ENCODE measurements around the gene EDARADD. TPM values are rescaled to one million over a fixed set of nuclear protein-coding genes. Genes with fewer than 3 reads are reported as not detected.

The EDARADD gene
- total and polyA plus RNA-seq, 2 experiments from 2014 or later = 0.86 to 1.7 TPM

DNA sequence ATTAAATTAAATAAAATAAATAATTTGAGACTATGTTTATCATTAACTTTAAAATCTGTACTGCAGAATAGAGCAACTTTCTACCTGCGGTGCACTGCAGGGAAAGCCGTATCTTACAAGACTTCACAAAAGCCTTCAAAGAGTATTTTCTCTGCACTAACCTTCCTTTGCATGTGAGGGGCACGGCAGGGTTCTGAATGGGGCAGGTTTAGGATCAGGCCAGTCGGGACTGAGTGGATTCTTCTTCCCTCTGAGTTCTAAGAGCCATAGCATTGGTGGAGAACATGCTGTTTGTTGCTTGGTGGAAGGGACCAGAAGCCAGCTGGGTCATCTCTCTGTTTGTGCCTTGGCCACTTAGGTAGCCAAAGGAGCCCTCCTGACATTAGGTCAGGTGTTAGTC lies 74.5 kb downstream of the EDARADD start:
- Histone ChIP-seq H3K79me2 (ENCODE audit: insufficient read depth) (no peaks in the 10 kb centered on the region), H3K27ac (no peak overlapping the region), H3K4me3 (no peak overlapping the region), H2AFZ (no peak overlapping the region), H3K27me3 (replicated peaks; ENCODE audit: insufficient read depth) (0 out of 2 replicates have a peak, but pooled peaks cover 9% of the 10 kb centered on the region), H3F3A (ENCODE audit: insufficient read depth) (no peaks in the 10 kb centered on the region), H4K20me1 (ENCODE audit: insufficient read depth) (no peaks in the 10 kb centered on the region), H3K36me3 (ENCODE audit: low read depth) (no peaks in the 10 kb centered on the region), H3K9me3 (ENCODE audit: low read depth) (no peaks in the 10 kb centered on the region), H3K4me1 (ENCODE audit: insufficient read depth) (no peaks in the 10 kb centered on the region), H3K9ac (no peak overlapping the region), H3K4me2 (ENCODE audit: unreplicated experiment) (no peak overlapping the region), H3K9me2 (ENCODE audit: insufficient read depth) (no peaks in the 10 kb centered on the region)
- TF ChIP-seq EZH2 (IDR thresholded peaks at IDR 0.05; ENCODE audit: insufficient read depth, poor library complexity, severe bottlenecking) (no peak), EZH2phosphoT487 (IDR thresholded peaks at IDR 0.05; ENCODE audit: insufficient read depth, low read depth) (no peak)
- whole genome bisulfite sequencing, 2 experiments (ENCODE audit: low coverage in 1 of 2, low lambda C conversion rate in 2 of 2, missing lambda C conversion rate in 2 of 2) = 55 to 58% methylated on average over 4 of the region's 4 CpGs
- in situ Hi-C loops (cut with MboI) = no loop called here
- no peak for DNase-seq

DNA sequence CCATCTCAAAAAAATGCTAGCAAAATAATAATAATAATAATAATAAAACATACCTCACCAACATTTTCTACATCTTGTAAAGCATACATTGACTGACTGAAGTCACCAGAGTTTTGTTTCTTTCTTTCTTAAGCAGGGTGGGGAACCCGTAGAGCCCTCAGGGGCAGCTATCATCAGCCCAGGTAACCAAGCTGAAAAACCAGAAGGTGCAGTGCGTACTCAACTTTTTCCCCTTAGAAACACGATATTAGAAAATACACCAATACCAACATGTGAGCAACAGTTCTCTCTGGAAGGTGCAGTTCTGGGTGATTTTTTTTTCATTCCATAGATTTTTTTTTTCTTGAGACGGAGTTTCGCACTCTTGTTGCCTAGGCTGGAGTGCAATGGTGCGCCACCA lies 75.4 kb downstream of the EDARADD start:
- H3K27ac ChIP-seq = no peak overlapping the region
- in situ Hi-C loops (cut with MboI) = no loop called here

GRCh38 chr1:236471096-236471495 lies 77.0 kb downstream of the EDARADD start:
- DNase-seq = no peak
- Histone ChIP-seq H3K9me2 (ENCODE audit: insufficient read depth) (no peaks in the 10 kb centered on the region), H4K20me1 (ENCODE audit: insufficient read depth) (no peaks in the 10 kb centered on the region), H3K4me2 (ENCODE audit: unreplicated experiment) (no peak overlapping the region), H2AFZ (no peak overlapping the region), H3K79me2 (ENCODE audit: insufficient read depth) (no peaks in the 10 kb centered on the region), H3K27me3 (replicated peaks; ENCODE audit: insufficient read depth) (0 out of 2 replicates have a peak, but pooled peaks cover 5% of the 10 kb centered on the region), H3K4me3 (no peak overlapping the region), H3K36me3 (ENCODE audit: low read depth) (no peaks in the 10 kb centered on the region), H3F3A (ENCODE audit: insufficient read depth) (no peaks in the 10 kb centered on the region), H3K27ac (no peak overlapping the region), H3K4me1 (ENCODE audit: insufficient read depth) (no peaks in the 10 kb centered on the region), H3K9me3 (ENCODE audit: low read depth) (no peaks in the 10 kb centered on the region), H3K9ac (no peak overlapping the region)
- TF ChIP-seq EZH2phosphoT487 (IDR thresholded peaks at IDR 0.05; ENCODE audit: insufficient read depth, low read depth) (no peak), EZH2 (IDR thresholded peaks at IDR 0.05; ENCODE audit: insufficient read depth, poor library complexity, severe bottlenecking) (no peak)
- in situ Hi-C loops (cut with MboI) = no loop called here
- WGBS, 2 experiments (ENCODE audit: low coverage in 1 of 2, low lambda C conversion rate in 2 of 2, missing lambda C conversion rate in 2 of 2) = 59 to 64% methylated on average over 6 of the region's 6 CpGs

More for the DNA sequence above, 75.4 kb downstream of the EDARADD start:
- no peaks in the 10 kb centered on the region for H4K20me1 ChIP-seq (ENCODE audit: insufficient read depth)
- no peak overlapping the region for H3K9ac ChIP-seq
- no peaks in the 10 kb centered on the region for H3K36me3 ChIP-seq (ENCODE audit: low read depth)
- 61 to 71% methylated on average over 6 of the region's 6 CpGs for WGBS, 2 experiments (ENCODE audit: low coverage in 1 of 2, low lambda C conversion rate in 2 of 2, missing lambda C conversion rate in 2 of 2)
- H3K9me2 ChIP-seq (ENCODE audit: insufficient read depth) = no peaks in the 10 kb centered on the region
- DNase-seq = no peak
- no peaks in the 10 kb centered on the region for H3K79me2 ChIP-seq (ENCODE audit: insufficient read depth)
- no peaks in the 10 kb centered on the region for H3K4me1 ChIP-seq (ENCODE audit: insufficient read depth)
- no peak overlapping the region for H2AFZ ChIP-seq
- no peak overlapping the region for H3K4me3 ChIP-seq
- no peaks in the 10 kb centered on the region for H3F3A ChIP-seq (ENCODE audit: insufficient read depth)
- no peak overlapping the region for H3K4me2 ChIP-seq (ENCODE audit: unreplicated experiment)
- no peaks in the 10 kb centered on the region for H3K9me3 ChIP-seq (ENCODE audit: low read depth)
- H3K27me3 ChIP-seq (replicated peaks; ENCODE audit: insufficient read depth) = 0 out of 2 replicates have a peak, but pooled peaks cover 9% of the 10 kb centered on the region
- TF ChIP-seq EZH2phosphoT487 (IDR thresholded peaks at IDR 0.05; ENCODE audit: insufficient read depth, low read depth) (no peak), EZH2 (IDR thresholded peaks at IDR 0.05; ENCODE audit: insufficient read depth, poor library complexity, severe bottlenecking) (no peak)

- TF ChIP-seq EZH2 (IDR thresholded peaks at IDR 0.05; ENCODE audit: insufficient read depth, poor library complexity, severe bottlenecking) = no peak
- no peak for TF ChIP-seq EZH2phosphoT487 (IDR thresholded peaks at IDR 0.05; ENCODE audit: insufficient read depth, low read depth)
- Histone ChIP-seq H2AFZ (no peak overlapping the region), H3K4me2 (ENCODE audit: unreplicated experiment) (no peak overlapping the region), H3K36me3 (ENCODE audit: low read depth) (no peaks in the 10 kb centered on the region), H4K20me1 (ENCODE audit: insufficient read depth) (no peaks in the 10 kb centered on the region), H3K27me3 (replicated peaks; ENCODE audit: insufficient read depth) (0 out of 2 replicates have a peak, but pooled peaks cover 5% of the 10 kb centered on the region), H3K27ac (no peak overlapping the region), H3K4me3 (no peak overlapping the region), H3K9ac (no peak overlapping the region), H3K9me2 (ENCODE audit: insufficient read depth) (no peaks in the 10 kb centered on the region), H3K79me2 (ENCODE audit: insufficient read depth) (no peaks in the 10 kb centered on the region), H3K4me1 (ENCODE audit: insufficient read depth) (no peaks in the 10 kb centered on the region), H3F3A (ENCODE audit: insufficient read depth) (no peaks in the 10 kb centered on the region), H3K9me3 (ENCODE audit: low read depth) (no peaks in the 10 kb centered on the region)
- no peak for DNase-seq
- 8 to 12% methylated on average over 6 of the region's 6 CpGs for WGBS, 2 experiments (ENCODE audit: low coverage in 1 of 2, low lambda C conversion rate in 2 of 2, missing lambda C conversion rate in 2 of 2)
- in situ Hi-C loops (cut with MboI) = no loop called here
Measured at GRCh38 chr1:236471653-236472052, 77.6 kb downstream of the EDARADD start.

Measured in GM23248 (cell line).